Endothelial cell (in vitro differentiated cells): ENCODE measurements around the gene LTBR. TPM values are rescaled to one million over a fixed set of nuclear protein-coding genes. Genes with fewer than 3 reads are reported as not detected.

ENCODE experiments used
- DNase-seq: peaks from one replicate; pipeline ENCODE4 v3.0.0; 2021; ENCODE audit warnings: low spot score
- H3K27ac Mint-ChIP-seq: one replicate; pipeline ENCODE4 v1.8.0; 2021; ENCODE audit warnings: mixed read lengths, inconsistent platforms; ENCODE audit not compliant: unreplicated experiment
- H3K27me3 Mint-ChIP-seq: one replicate; pipeline ENCODE4 v1.8.0; 2021; ENCODE audit warnings: mild to moderate bottlenecking, moderate library complexity, mixed read lengths, inconsistent platforms; ENCODE audit not compliant: unreplicated experiment
- H3K36me3 Mint-ChIP-seq: one replicate; pipeline ENCODE4 v1.8.0; 2021; ENCODE audit warnings: mild to moderate bottlenecking, low read depth, mixed read lengths, inconsistent platforms; ENCODE audit not compliant: unreplicated experiment
- H3K4me1 Mint-ChIP-seq: one replicate; pipeline ENCODE4 v1.8.0; 2021; ENCODE audit warnings: mild to moderate bottlenecking, mixed read lengths, inconsistent platforms; ENCODE audit not compliant: unreplicated experiment
- H3K4me3 Mint-ChIP-seq: one replicate; pipeline ENCODE4 v1.8.0; 2021; ENCODE audit warnings: mild to moderate bottlenecking, mixed read lengths, inconsistent platforms; ENCODE audit not compliant: unreplicated experiment
- H3K9me3 Mint-ChIP-seq: one replicate; pipeline ENCODE4 v1.8.0; 2021; ENCODE audit warnings: mixed read lengths, inconsistent platforms; ENCODE audit not compliant: unreplicated experiment
- CTCF ChIP-seq: fragments of 200-600 bp; sonication (generic); IDR thresholded peaks from one replicate; pipeline ENCODE4 v1.5.0; 2021; ENCODE audit warnings: antibody characterized with exemption; ENCODE audit not compliant: unreplicated experiment
- total RNA-seq: library from RNA; stranded (reverse); fragmentation: NEBNext Ultra II Directional; extraction: Animal tissue kit (Norgen Biotek cat#: 25700); gene quantifications from one replicate; pipeline ENCODE4 v1.2.1, GENCODE V29; 2021; ENCODE audit not compliant: unreplicated experiment

The LTBR gene
- total RNA-seq, 1 donor from 2014 or later: 40.3 TPM

GRCh38 chr12:6376079-6376869 is 7.7 kb upstream of the LTBR start:
- peaks cover 34% of the 10 kb centered on the region for H3K4me1 Mint-ChIP-seq

GRCh38 chr12:6376870-6377666 is 6.9 kb upstream of the LTBR start:
- H3K9me3 Mint-ChIP-seq: no peaks in the 10 kb centered on the region
- no peak overlapping the region for H3K4me3 Mint-ChIP-seq
- H3K27ac Mint-ChIP-seq: peak overlapping the region; percentile 30
- peaks cover 15% of the 10 kb centered on the region for H3K27me3 Mint-ChIP-seq
- no peak for DNase-seq
- TF ChIP-seq CTCF: no peak
- H3K36me3 Mint-ChIP-seq: peaks cover 4% of the 10 kb centered on the region
- H3K4me1 Mint-ChIP-seq: peaks cover 33% of the 10 kb centered on the region

More at GRCh38 chr12:6376079-6376869, 7.7 kb upstream of the LTBR start:
- Mint-ChIP-seq H3K27ac (peak overlapping the region; percentile 30), H3K36me3 (peaks cover 4% of the 10 kb centered on the region), H3K27me3 (peaks cover 11% of the 10 kb centered on the region), H3K9me3 (no peaks in the 10 kb centered on the region), H3K4me3 (no peak overlapping the region)
- no peak for TF ChIP-seq CTCF
- peak; percentile 66 for DNase-seq

- no peaks in the 10 kb centered on the region for H3K9me3 Mint-ChIP-seq
- peaks cover 15% of the 10 kb centered on the region for H3K27me3 Mint-ChIP-seq
- no peak overlapping the region for H3K27ac Mint-ChIP-seq
- H3K36me3 Mint-ChIP-seq: peaks cover 4% of the 10 kb centered on the region
- DNase-seq: no peak
- H3K4me1 Mint-ChIP-seq: peaks cover 27% of the 10 kb centered on the region
- no peak overlapping the region for H3K4me3 Mint-ChIP-seq
- no peak for TF ChIP-seq CTCF
These were observed 6.3 kb upstream of the LTBR start for GRCh38 chr12:6377667-6377994.

GRCh38 chr12:6378709-6379472 is 5.1 kb upstream of the LTBR start:
- peaks cover 17% of the 10 kb centered on the region for H3K27me3 Mint-ChIP-seq
- H3K27ac Mint-ChIP-seq: no peak overlapping the region
- peaks cover 4% of the 10 kb centered on the region for H3K36me3 Mint-ChIP-seq
- no peak for TF ChIP-seq CTCF
- DNase-seq: no peak
- no peak overlapping the region for H3K4me3 Mint-ChIP-seq
- H3K9me3 Mint-ChIP-seq: no peaks in the 10 kb centered on the region
- H3K4me1 Mint-ChIP-seq: peaks cover 23% of the 10 kb centered on the region
